LNCAP (cell line): ENCODE measurements around the gene TEAD1.

ENCODE experiments used
- TF ChIP-seq, protein P1 (sequence below): fragments of 450-650 bp; IDR thresholded peaks from 2 replicates; pipeline ENCODE4 v1.5.1; 2017; ENCODE audit warnings: mild to moderate bottlenecking

The TEAD1 gene

GRCh38 chr11:12693094-12693478 lies 18.9 kb downstream of the TEAD1 start:
- TF ChIP-seq, protein P1, sequence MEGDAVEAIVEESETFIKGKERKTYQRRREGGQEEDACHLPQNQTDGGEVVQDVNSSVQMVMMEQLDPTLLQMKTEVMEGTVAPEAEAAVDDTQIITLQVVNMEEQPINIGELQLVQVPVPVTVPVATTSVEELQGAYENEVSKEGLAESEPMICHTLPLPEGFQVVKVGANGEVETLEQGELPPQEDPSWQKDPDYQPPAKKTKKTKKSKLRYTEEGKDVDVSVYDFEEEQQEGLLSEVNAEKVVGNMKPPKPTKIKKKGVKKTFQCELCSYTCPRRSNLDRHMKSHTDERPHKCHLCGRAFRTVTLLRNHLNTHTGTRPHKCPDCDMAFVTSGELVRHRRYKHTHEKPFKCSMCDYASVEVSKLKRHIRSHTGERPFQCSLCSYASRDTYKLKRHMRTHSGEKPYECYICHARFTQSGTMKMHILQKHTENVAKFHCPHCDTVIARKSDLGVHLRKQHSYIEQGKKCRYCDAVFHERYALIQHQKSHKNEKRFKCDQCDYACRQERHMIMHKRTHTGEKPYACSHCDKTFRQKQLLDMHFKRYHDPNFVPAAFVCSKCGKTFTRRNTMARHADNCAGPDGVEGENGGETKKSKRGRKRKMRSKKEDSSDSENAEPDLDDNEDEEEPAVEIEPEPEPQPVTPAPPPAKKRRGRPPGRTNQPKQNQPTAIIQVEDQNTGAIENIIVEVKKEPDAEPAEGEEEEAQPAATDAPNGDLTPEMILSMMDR, result no peak

GRCh38 chr11:12693479-12694182 lies 19.4 kb downstream of the TEAD1 start:
- TF ChIP-seq, protein P1, result no peak

GRCh38 chr11:12694183-12694531 lies 19.9 kb downstream of the TEAD1 start:
- TF ChIP-seq, protein P1, result no peak

GRCh38 chr11:12695221-12695794 lies 21.1 kb downstream of the TEAD1 start:
- TF ChIP-seq, protein P1, result no peak

DNA sequence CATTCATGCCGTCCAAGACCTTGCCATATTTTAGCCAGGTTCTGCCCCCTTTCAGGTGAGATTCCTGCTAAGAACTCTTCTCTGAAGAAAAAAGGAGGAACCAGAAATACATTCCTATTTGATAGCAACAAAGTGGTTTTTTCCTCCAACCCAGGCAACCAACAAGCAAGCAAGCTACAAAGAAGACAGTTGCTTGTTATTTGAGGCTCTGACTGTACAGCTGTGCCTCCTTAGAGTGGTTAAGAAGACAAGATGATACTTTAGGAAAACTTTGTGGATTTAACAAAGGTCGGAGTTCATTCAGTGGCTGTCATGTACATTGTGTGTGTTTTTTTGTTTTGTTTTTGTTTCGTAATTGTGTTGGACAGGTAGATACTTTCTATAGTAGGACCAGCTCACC lies 21.7 kb downstream of the TEAD1 start:
- TF ChIP-seq, protein P1, result no peak

GRCh38 chr11:12696911-12697581 lies 22.8 kb downstream of the TEAD1 start:
- TF ChIP-seq, protein P1, result no peak

DNA sequence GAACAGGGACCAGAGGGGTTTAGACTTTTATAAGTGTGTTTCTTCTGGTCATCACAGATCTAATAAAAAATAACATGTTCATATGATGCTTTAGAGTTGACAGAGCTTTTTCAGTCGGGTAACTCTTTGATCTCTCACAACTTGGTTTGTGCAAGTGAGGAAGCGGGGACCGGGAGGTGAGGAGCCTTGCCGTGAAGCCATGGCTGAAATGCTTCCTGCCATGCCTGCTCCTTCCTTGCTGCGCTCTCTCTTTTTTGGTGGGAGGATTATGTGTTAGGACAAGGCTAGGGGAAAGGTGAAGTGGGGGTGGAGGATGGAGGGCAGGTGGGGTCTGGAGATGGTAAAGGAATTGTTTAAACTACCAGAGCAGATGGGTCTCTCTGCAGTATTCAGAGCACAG lies 23.8 kb downstream of the TEAD1 start:
- TF ChIP-seq, protein P1, result no peak
